Nephron (organoid): ENCODE data around the gene VSTM2L.

Experiments
- H3K27ac Mint-ChIP-seq, 3 experiments: 2 replicates each; pipeline ENCODE4 v1.8.0; 2020; ENCODE audit warnings: mixed read lengths in 3 of 3, mild to moderate bottlenecking in 2 of 3, moderate library complexity in 1 of 3
- H3K27me3 Mint-ChIP-seq: 2 replicates; pipeline ENCODE4 v1.8.0; 2021; ENCODE audit warnings: low read depth, mild to moderate bottlenecking, moderate library complexity, mixed read lengths
- H3K36me3 Mint-ChIP-seq: 2 replicates; pipeline ENCODE4 v1.8.0; 2020; ENCODE audit warnings: low read depth, mixed read lengths
- H3K4me1 Mint-ChIP-seq: 2 replicates; pipeline ENCODE4 v1.8.0; 2020; ENCODE audit warnings: mixed read lengths
- H3K4me3 Mint-ChIP-seq, 3 experiments: 2 replicates each; pipeline ENCODE4 v1.8.0; 2020; ENCODE audit warnings: mild to moderate bottlenecking in 3 of 3, mixed read lengths in 3 of 3, moderate library complexity in 2 of 3
- H3K9me3 Mint-ChIP-seq: 2 replicates; pipeline ENCODE4 v1.8.0; 2020; ENCODE audit warnings: mixed read lengths
- CTCF ChIP-seq, 3 experiments: fragments of 200-600 bp; sonication (generic); IDR thresholded peaks; one replicate each; pipeline ENCODE4 v1.5.0; 2021; ENCODE audit warnings: antibody characterized with exemption in 3 of 3; ENCODE audit not compliant: unreplicated experiment in 3 of 3

VSTM2L gene

GRCh38 chr20:37888641-37889040, 14.3 kb upstream of the VSTM2L start:
- no peaks in the 10 kb centered on the region for H3K9me3 Mint-ChIP-seq
- H3K4me3 Mint-ChIP-seq = no peak overlapping the region
- H3K36me3 Mint-ChIP-seq = no peaks in the 10 kb centered on the region
- peaks cover 33% of the 10 kb centered on the region for H3K27me3 Mint-ChIP-seq
- H3K27ac Mint-ChIP-seq = no peak overlapping the region
- peaks cover 28% of the 10 kb centered on the region for H3K4me1 Mint-ChIP-seq
- TF ChIP-seq CTCF (IDR thresholded peaks at IDR 0.05; ENCODE audit: unreplicated experiment in 3 of 3) = no peak

- Mint-ChIP-seq H3K36me3 (no peaks in the 10 kb centered on the region), H3K4me1 (peaks cover 22% of the 10 kb centered on the region), H3K27ac (no peak overlapping the region), H3K9me3 (no peaks in the 10 kb centered on the region), H3K27me3 (peaks cover 26% of the 10 kb centered on the region), H3K4me3 (no peak overlapping the region)
- no peak for TF ChIP-seq CTCF (IDR thresholded peaks at IDR 0.05; ENCODE audit: unreplicated experiment in 3 of 3)
These were observed 12.8 kb upstream of the VSTM2L start for GRCh38 chr20:37890108-37890507.

- Mint-ChIP-seq H3K4me3 (no peak overlapping the region), H3K27ac (no peak overlapping the region), H3K27me3 (peaks cover 26% of the 10 kb centered on the region), H3K36me3 (no peaks in the 10 kb centered on the region), H3K4me1 (peaks cover 22% of the 10 kb centered on the region), H3K9me3 (no peaks in the 10 kb centered on the region)
- no peak for TF ChIP-seq CTCF (IDR thresholded peaks at IDR 0.05; ENCODE audit: unreplicated experiment in 3 of 3)
These were observed 12.3 kb upstream of the VSTM2L start for GRCh38 chr20:37890643-37891042.

GRCh38 chr20:37892001-37892400, 10.9 kb upstream of the VSTM2L start:
- H3K4me1 Mint-ChIP-seq = peaks cover 24% of the 10 kb centered on the region
- H3K27me3 Mint-ChIP-seq = peaks cover 21% of the 10 kb centered on the region

GRCh38 chr20:37893566-37894241, 9.2 kb upstream of the VSTM2L start:
- Mint-ChIP-seq H3K9me3 (no peaks in the 10 kb centered on the region), H3K4me3 (no peak overlapping the region), H3K36me3 (no peaks in the 10 kb centered on the region), H3K4me1 (peaks cover 24% of the 10 kb centered on the region), H3K27me3 (peaks cover 15% of the 10 kb centered on the region), H3K27ac (no peak overlapping the region)
- TF ChIP-seq CTCF (IDR thresholded peaks at IDR 0.05; ENCODE audit: unreplicated experiment in 3 of 3) = no peak

More at GRCh38 chr20:37892001-37892400, 10.9 kb upstream of the VSTM2L start:
- H3K4me3 Mint-ChIP-seq = no peak overlapping the region
- H3K9me3 Mint-ChIP-seq = no peaks in the 10 kb centered on the region
- H3K36me3 Mint-ChIP-seq = no peaks in the 10 kb centered on the region
- no peak for TF ChIP-seq CTCF (IDR thresholded peaks at IDR 0.05; ENCODE audit: unreplicated experiment in 3 of 3)
- H3K27ac Mint-ChIP-seq = no peak overlapping the region

- no peak for TF ChIP-seq CTCF (IDR thresholded peaks at IDR 0.05; ENCODE audit: unreplicated experiment in 3 of 3)
- no peaks in the 10 kb centered on the region for H3K9me3 Mint-ChIP-seq
- no peak overlapping the region for H3K27ac Mint-ChIP-seq
- H3K36me3 Mint-ChIP-seq = no peaks in the 10 kb centered on the region
- no peak overlapping the region for H3K4me3 Mint-ChIP-seq
- peaks cover 24% of the 10 kb centered on the region for H3K4me1 Mint-ChIP-seq
- peaks cover 21% of the 10 kb centered on the region for H3K27me3 Mint-ChIP-seq
These were observed 8.5 kb upstream of the VSTM2L start for GRCh38 chr20:37894454-37894853.
